ENCODE measurements around the gene COL13A1. TPM values are rescaled to one million over a fixed set of nuclear protein-coding genes. Genes with fewer than 3 reads are reported as not detected.

COL13A1 gene
- polyA plus RNA-seq, 1 of the 3 experiments (the other 2 are of a cell fraction): 26.7 TPM

DNA sequence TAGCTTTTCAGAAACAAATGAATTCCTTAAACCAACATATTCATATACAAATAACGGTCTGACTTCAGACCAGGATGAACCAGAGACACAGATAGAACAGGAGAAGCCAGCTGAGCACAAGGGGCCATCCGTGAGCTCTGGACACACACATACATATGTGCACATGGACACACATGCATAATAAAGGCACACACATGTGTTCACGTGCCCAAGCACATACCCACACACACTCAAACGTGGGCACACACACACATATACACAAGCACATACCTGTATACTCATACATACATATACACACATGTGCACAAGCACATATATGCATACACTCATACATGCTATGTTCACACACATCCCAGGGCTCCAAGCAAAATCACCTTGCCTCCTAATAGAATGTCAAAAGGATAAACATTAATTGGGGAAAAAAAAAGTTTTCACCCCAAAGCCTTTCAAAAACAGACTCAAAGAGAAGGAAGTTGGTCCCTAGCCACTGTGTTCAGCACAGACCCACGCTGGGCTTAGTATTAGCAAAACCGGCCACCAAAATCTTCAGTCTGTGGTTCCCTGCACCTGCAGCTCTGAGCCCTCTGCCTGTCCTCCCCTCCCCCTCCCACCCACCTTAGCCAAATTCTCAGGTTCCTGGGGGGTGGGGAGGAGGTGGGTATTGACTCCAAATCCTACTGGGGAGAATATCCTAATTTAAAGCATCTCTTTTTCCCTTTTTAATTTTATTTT lies 150.5 kb downstream of the COL13A1 start:
- CTCF ChIA-PET: interaction anchor here (1.0 to 1.6 kb wide), 5 partner anchors 9 to 323 kb away, joined by 3 to 6 read pairs (median 3); no protein-coding TSS in a partner anchor

More for the DNA sequence above, 150.5 kb downstream of the COL13A1 start:
- no peaks in the 10 kb centered on the region for H4K20me1 ChIP-seq (ENCODE audit: insufficient read depth)
- H3K9me2 ChIP-seq: no peaks in the 10 kb centered on the region
- POLR2A ChIA-PET: no interaction called here
- WGBS (ENCODE audit: low lambda C conversion rate): 59% methylated on average over 5 of the region's 6 CpGs
- H3K9ac ChIP-seq: no peak overlapping the region
- H2AFZ ChIP-seq (ENCODE audit: low read depth): no peak overlapping the region
- H3K36me3 ChIP-seq (replicated peaks in 1 of 2; ENCODE audit: control insufficient read depth in 1 of 2, insufficient read depth in 2 of 2, low read length in 1 of 2): no peaks in the 10 kb centered on the region
- H3K79me2 ChIP-seq (ENCODE audit: insufficient read depth): no peaks in the 10 kb centered on the region
- H3K9me3 ChIP-seq: no peaks in the 10 kb centered on the region
- TF ChIP-seq CTCF (IDR thresholded peaks at IDR 0.05) (no peak), MXI1 (IDR thresholded peaks at IDR 0.05; ENCODE audit: low read depth, low read length) (no peak), FOXM1 (IDR thresholded peaks at IDR 0.05; ENCODE audit: low read depth) (no peak), FOSL2 (IDR thresholded peaks at IDR 0.05; ENCODE audit: borderline replicate concordance, low read depth) (no peak)
- TF ChIP-seq, protein P1, sequence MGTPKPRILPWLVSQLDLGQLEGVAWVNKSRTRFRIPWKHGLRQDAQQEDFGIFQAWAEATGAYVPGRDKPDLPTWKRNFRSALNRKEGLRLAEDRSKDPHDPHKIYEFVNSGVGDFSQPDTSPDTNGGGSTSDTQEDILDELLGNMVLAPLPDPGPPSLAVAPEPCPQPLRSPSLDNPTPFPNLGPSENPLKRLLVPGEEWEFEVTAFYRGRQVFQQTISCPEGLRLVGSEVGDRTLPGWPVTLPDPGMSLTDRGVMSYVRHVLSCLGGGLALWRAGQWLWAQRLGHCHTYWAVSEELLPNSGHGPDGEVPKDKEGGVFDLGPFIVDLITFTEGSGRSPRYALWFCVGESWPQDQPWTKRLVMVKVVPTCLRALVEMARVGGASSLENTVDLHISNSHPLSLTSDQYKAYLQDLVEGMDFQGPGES (IDR thresholded peaks at IDR 0.05; ENCODE audit: low read depth, low read length): no peak
- TF ChIP-seq, protein P2, sequence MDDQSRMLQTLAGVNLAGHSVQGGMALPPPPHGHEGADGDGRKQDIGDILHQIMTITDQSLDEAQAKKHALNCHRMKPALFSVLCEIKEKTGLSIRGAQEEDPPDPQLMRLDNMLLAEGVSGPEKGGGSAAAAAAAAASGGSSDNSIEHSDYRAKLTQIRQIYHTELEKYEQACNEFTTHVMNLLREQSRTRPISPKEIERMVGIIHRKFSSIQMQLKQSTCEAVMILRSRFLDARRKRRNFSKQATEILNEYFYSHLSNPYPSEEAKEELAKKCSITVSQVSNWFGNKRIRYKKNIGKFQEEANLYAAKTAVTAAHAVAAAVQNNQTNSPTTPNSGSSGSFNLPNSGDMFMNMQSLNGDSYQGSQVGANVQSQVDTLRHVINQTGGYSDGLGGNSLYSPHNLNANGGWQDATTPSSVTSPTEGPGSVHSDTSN (IDR thresholded peaks at IDR 0.05): no peak
- TF ChIP-seq, protein P3, sequence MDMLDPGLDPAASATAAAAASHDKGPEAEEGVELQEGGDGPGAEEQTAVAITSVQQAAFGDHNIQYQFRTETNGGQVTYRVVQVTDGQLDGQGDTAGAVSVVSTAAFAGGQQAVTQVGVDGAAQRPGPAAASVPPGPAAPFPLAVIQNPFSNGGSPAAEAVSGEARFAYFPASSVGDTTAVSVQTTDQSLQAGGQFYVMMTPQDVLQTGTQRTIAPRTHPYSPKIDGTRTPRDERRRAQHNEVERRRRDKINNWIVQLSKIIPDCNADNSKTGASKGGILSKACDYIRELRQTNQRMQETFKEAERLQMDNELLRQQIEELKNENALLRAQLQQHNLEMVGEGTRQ (IDR thresholded peaks at IDR 0.05; ENCODE audit: borderline replicate concordance, low read depth, low read length): no peak
- no peak overlapping the region for H3K27ac ChIP-seq (ENCODE audit: low read depth in 2 of 2, low read length in 1 of 2)
- no peaks in the 10 kb centered on the region for H3F3A ChIP-seq (replicated peaks; ENCODE audit: insufficient read depth)
- H3K27me3 ChIP-seq (ENCODE audit: insufficient read depth): no peaks in the 10 kb centered on the region
- no peak for DNase-seq
- no peak overlapping the region for H3K4me2 ChIP-seq
- H3K4me3 ChIP-seq (ENCODE audit: low read depth in 2 of 2, low read length in 1 of 2): no peak overlapping the region
- no peaks in the 10 kb centered on the region for H3K4me1 ChIP-seq (ENCODE audit: control insufficient read depth in 1 of 2, insufficient read depth in 2 of 2, low read depth in 1 of 2, low read length in 1 of 2)

Measured in SK-N-SH (cell line).